Right ventricle myocardium superior (tissue), 1 donor: Measurements from ENCODE around the gene GREM2. TPM values are rescaled to one million over a fixed set of nuclear protein-coding genes. Genes with fewer than 3 reads are reported as not detected.

Experiments used
- ATAC-seq: fragments of 200-7000 bp; cut with Tn5 transposase; one replicate; pipeline ENCODE4 v1.9.1; 2020; ENCODE audit warnings: mild to moderate bottlenecking; ENCODE audit not compliant: poor library complexity
- DNase-seq: peaks from one replicate; pipeline ENCODE4 v3.0.0-alpha.2; 2020
- intact Hi-C: fragments of 100-400 bp; cut with DNase I; formaldehyde crosslinking; loops from one replicate; pipeline ENCODE4 v1.11.2; 2022
- total RNA-seq: library from RNA; stranded (reverse); fragmentation: NEBNext Ultra II Directional; extraction: Animal tissue kit (Norgen Biotek cat#: 25700); gene quantifications from one replicate; pipeline ENCODE4 v1.2.1, GENCODE V29; 2021
- donor health status: DM: no; HTN: yes; CAD: no; lungs with severe emphysema.

The GREM2 gene
- total RNA-seq, 1 donor from 2014 or later, result not detected

- DNase-seq (no peak), ATAC-seq (no peak)
- intact Hi-C loops, result no loop called here
Measured at GRCh38 chr1:240613356-240614142, 1.6 kb upstream of the GREM2 start.

DNA sequence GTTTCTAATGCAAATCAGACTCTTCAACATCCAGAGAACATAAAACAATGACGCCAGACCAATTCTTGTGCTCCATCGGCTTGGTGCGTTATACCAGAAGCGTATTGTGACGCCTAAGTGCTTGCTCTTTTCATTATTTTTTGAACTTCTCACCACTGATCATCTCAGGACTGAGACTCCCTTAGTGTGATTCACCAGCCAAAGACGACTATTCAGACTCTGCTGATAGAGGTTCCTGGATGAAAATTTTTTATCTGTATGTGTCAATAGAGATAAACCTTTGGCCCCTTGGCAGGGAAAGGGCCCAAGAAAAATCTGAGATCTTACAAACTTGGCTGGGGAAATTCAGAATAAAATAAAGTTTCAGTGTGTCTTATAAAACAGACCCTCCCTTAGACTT lies 856 bp upstream of the GREM2 start:
- DNase-seq, result no peak
- intact Hi-C loops, result no loop called here
- no peak for ATAC-seq

GRCh38 chr1:240611228-240611618 lies 732 bp downstream of the GREM2 start:
- ATAC-seq, result no peak

DNA sequence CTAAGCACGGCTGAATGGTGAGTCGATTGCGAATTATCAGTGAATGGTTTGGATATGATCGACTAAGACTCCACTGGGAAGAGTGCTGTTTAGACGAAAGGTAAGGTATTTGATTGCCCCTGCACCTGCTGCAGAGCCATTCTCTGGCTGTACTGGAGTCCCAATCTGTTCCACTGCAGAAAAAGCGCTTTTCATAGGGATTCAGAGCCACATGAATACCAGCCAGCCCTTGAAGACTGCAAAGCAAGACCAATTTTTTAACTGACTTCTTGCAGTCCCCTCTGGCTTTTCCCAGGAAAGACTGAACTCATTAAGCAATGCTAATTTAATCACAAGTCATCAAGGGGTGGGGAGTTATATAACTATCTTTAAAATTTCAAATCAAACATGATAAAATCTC lies 1.3 kb downstream of the GREM2 start:
- ATAC-seq, result no peak
- DNase-seq, result no peak
- intact Hi-C loops, result no loop called here

More at GRCh38 chr1:240611228-240611618, 732 bp downstream of the GREM2 start:
- no peak for DNase-seq
- intact Hi-C loops, result no loop called here

DNA sequence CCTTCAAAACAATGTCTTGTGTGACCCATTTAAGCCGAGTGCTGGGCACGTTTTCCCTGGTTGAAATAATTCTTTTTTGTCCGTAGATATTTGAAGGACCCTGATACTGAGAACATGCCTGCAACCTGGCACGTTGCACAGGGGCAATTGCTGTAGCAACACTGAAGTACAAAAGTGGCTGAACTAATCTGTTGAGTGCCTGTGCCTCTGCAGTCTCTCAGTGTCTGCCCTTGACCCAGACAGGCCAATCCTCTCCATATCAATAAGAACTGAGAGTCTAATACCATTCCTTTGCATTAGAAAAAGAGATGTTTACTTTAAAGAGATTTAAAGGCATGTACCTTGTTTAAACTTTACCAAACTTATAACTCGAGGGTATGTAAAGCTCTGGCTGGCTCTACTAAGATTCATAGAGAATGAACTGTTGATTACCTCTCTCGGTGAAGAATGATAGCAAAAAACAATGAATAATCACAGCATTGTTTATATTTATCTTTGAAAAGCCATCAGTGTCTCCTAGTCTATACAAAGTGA lies 2.4 kb downstream of the GREM2 start:
- no peak for DNase-seq
- intact Hi-C loops, result no loop called here
- no peak for ATAC-seq

GRCh38 chr1:240608707-240609106 lies 3.2 kb downstream of the GREM2 start:
- intact Hi-C loops, result no loop called here
- DNase-seq, result no peak
- no peak for ATAC-seq

- DNase-seq (no peak), ATAC-seq (no peak)
- intact Hi-C loops, result no loop called here
Measured at GRCh38 chr1:240607006-240607405, 4.9 kb downstream of the GREM2 start.

GRCh38 chr1:240602189-240602588 lies 9.8 kb downstream of the GREM2 start:
- DNase-seq (no peak), ATAC-seq (no peak)

DNA sequence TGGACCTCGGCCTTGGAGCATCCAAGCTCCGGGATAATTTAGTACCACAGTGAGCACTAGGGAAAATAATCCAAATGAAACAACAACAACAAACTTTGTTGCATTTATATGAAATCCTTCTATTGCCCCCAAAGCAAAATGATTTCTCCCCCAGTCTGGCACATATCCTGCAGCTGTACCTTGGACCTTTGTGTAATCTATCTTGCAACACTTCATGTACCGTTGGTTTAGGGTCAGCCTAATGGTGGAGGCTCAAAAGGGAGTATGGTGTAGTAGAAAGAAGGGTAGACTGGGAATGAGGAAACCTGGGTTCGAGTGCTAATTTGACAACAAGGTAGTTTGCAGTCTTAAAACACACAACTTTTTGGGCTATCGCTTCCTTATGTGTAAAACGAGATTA lies 12.1 kb downstream of the GREM2 start:
- no peak for ATAC-seq
- no peak for DNase-seq
- intact Hi-C loops, result no loop called here

More at GRCh38 chr1:240602189-240602588, 9.8 kb downstream of the GREM2 start:
- intact Hi-C loops, result no loop called here

DNA sequence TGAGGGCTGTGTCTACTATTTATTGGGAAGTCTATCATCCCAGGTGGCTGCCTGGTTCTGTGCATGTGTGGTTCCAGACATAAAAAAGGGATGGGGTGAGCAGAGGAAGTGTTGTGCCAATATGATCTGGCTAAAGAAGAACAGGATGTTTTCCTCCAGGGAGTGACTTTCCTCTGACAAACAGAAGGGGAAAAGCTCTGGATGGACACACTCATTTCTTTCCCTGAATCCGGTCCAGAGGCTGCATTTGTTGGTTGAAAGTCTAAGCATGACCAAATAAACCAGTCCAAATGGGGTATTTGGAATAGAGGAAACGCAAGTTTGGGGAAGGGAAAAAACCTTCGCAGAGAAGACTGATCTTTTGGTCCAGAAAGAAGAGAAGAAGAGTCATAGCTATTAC lies 12.7 kb downstream of the GREM2 start:
- intact Hi-C loops, result no loop called here
- ATAC-seq, result no peak
- DNase-seq, result no peak

- DNase-seq (no peak), ATAC-seq (no peak)
- intact Hi-C loops, result no loop called here
Measured at GRCh38 chr1:240598216-240599001, 13.5 kb downstream of the GREM2 start.

- intact Hi-C loops, result no loop called here
- ATAC-seq (no peak), DNase-seq (no peak)
Measured at GRCh38 chr1:240597153-240597745, 14.7 kb downstream of the GREM2 start.

GRCh38 chr1:240595476-240595875 lies 16.5 kb downstream of the GREM2 start:
- no peak for DNase-seq
- intact Hi-C loops, result no loop called here
- no peak for ATAC-seq

- DNase-seq (no peak), ATAC-seq (no peak)
- intact Hi-C loops, result no loop called here
Measured at GRCh38 chr1:240591564-240591963, 20.4 kb downstream of the GREM2 start.

GRCh38 chr1:240591078-240591477 lies 20.9 kb downstream of the GREM2 start:
- DNase-seq (no peak), ATAC-seq (no peak)
- intact Hi-C loops, result no loop called here

- no peak for DNase-seq
- intact Hi-C loops, result no loop called here
- no peak for ATAC-seq
Measured at GRCh38 chr1:240589585-240590110, 22.3 kb downstream of the GREM2 start.

DNA sequence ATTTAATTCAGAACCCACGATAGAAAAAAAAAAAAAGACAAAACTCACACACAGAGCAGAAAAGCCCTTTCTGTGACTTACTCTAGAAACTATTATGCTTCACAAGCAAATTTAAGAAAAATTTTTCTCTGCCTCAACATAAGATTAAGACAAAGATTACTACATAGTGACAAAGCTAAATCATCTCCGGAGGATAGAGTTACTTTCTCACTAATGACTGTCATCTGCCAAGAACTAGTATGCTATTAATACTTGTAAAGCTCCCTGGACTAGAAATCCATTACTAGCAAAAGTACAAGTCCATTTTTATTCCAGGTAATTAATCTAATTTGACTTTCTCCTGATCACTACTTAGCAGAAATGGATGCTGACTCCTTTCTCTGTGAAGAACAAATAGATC lies 25.9 kb downstream of the GREM2 start:
- no peak for DNase-seq
- no peak for ATAC-seq
- intact Hi-C loops, result no loop called here

GRCh38 chr1:240582953-240583352 lies 29.0 kb downstream of the GREM2 start:
- intact Hi-C loops, result no loop called here
- no peak for DNase-seq
- ATAC-seq, result no peak

DNA sequence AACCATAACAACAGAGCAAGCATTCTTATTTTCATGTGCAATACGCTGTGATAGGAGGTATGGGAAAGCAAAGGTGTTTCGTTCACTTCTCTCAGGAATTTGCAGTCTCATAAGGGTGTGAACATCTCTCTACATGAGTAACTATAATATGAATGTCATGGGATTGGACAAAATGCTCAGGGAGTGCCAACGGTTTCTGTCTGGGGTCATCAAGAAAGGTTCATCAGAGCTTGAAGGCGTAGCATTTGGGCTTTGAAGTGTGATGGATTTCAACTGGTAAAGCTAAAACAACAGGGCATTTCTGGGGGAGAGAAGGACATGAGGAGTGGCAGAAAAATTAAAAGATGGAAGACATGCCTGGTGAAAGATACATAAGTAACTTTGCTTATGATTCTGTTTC lies 32.4 kb downstream of the GREM2 start:
- intact Hi-C loops, result no loop called here

More for the DNA sequence above, 32.4 kb downstream of the GREM2 start:
- no peak for DNase-seq
- no peak for ATAC-seq
